ENCODE results near the gene CREM. TPM values are rescaled to one million over a fixed set of nuclear protein-coding genes. Genes with fewer than 3 reads are reported as not detected.

Gene CREM
- total RNA-seq, 1 experiment from 2014 or later = 31.8 TPM

DNA sequence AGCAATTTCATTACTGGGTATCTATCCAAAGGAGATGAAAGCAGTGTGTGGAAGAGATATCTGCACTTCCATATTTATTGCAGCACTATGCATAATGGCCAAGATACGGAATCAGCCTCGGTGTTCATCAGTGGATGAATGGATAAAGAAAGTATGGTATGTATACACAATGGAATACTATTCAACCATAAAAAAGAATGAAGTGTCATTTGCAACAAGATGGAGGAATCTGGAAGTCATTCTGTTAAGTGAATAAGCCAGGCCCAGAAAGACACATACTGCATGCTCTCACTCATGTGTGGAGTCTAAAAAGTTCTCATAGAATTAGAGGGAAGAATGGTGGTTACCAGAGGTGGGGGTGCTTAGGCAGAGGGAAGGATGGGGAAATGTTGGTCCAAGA, 35.3 kb downstream of the CREM start:
- Histone ChIP-seq H3K36me3 (replicated peaks; ENCODE audit: control insufficient read depth, insufficient read depth, low read length) (no peaks in the 10 kb centered on the region), H3K4me3 (ENCODE audit: insufficient read depth, low read depth, low read length) (no peak overlapping the region), H3K27me3 (ENCODE audit: control insufficient read depth, insufficient read depth, low read length) (no peaks in the 10 kb centered on the region)
- DNase-seq = no peak

DNA sequence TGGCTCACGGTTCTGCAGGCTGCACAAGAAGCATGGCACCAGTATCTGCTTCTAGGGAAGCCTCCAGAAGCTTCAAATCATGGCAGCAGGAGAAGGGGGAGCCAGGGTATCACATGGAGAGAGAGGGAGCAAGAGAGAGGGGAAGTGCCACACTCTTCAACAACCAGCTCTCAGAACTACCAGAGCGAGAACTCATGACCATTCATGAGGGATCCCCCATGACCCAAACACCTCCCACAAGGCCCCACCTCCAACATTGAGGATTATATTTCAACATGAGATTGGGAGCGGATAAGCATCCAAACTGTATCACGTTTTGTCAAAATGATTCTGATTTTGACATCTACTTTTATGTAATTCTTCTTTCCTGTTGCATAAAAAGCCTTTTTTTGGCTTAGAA, 38.5 kb downstream of the CREM start:
- H3K4me3 ChIP-seq (ENCODE audit: insufficient read depth, low read depth, low read length) = no peak overlapping the region
- H3K36me3 ChIP-seq (replicated peaks; ENCODE audit: control insufficient read depth, insufficient read depth, low read length) = no peaks in the 10 kb centered on the region
- no peaks in the 10 kb centered on the region for H3K27me3 ChIP-seq (ENCODE audit: control insufficient read depth, insufficient read depth, low read length)
- no peak for DNase-seq

DNA sequence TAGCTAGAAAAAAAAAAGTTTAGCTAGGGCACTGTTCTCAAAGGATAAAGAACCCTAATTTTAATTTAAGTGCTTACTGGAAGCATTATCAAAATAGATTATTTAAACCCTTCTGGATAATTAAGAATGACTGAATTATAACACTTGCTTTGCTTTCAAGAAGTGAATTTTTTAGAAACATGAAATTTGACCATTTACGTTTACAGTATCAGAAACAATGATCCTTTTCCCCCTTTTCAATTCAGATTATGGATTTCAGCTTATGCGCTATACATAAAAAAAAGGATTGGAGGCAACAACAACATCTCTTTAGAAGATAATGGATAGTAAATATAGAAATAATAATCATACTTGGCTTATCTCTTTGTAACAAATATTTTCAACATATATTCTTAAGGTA, 39.2 kb downstream of the CREM start:
- Histone ChIP-seq H3K36me3 (replicated peaks; ENCODE audit: control insufficient read depth, insufficient read depth, low read length) (no peaks in the 10 kb centered on the region), H3K27me3 (ENCODE audit: control insufficient read depth, insufficient read depth, low read length) (no peaks in the 10 kb centered on the region), H3K4me3 (ENCODE audit: insufficient read depth, low read depth, low read length) (no peak overlapping the region)
- DNase-seq = no peak

DNA sequence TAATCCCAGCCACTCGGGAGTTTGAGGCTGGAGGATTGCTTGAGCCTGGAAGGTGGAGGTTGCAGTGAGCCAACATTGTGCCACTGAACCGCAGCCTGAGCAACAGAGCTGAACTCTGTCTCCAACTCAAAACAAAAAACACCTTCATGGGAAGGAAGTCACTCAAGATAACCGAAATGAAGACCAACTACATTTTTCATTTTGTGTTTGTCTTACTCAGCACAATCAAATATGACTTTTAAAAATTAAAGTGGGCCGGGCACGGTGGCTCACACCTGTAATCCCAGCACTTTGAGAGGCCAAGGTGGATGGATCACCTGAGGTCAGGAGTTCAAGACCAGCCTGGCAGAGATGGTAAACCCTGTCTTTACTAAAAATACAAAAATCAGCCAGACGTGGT, 40.0 kb downstream of the CREM start:
- Histone ChIP-seq H3K4me3 (ENCODE audit: insufficient read depth, low read depth, low read length) (no peak overlapping the region), H3K36me3 (replicated peaks; ENCODE audit: control insufficient read depth, insufficient read depth, low read length) (no peaks in the 10 kb centered on the region), H3K27me3 (ENCODE audit: control insufficient read depth, insufficient read depth, low read length) (no peaks in the 10 kb centered on the region)
- no peak for DNase-seq

DNA sequence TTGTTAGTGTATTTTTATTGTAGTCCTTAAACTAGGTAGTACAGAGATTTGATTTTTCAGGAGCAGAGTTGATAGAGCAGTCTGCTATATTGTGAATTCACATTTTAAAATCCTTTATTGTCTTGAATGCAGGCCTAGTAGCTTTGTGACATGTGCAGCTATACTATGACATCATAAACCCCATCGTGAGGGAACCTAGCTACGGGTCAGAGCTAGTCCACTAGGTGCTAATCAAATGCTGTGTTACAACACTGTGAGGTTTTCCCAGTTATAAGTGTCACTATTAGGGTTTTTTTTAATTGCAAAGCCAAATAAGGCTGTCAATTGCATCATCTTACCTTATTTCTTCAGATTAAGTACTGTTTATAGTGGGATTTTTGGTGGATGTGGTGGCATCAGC, 40.7 kb downstream of the CREM start:
- Histone ChIP-seq H3K27me3 (ENCODE audit: control insufficient read depth, insufficient read depth, low read length) (no peaks in the 10 kb centered on the region), H3K36me3 (replicated peaks; ENCODE audit: control insufficient read depth, insufficient read depth, low read length) (no peaks in the 10 kb centered on the region), H3K4me3 (ENCODE audit: insufficient read depth, low read depth, low read length) (no peak overlapping the region)
- no peak for DNase-seq

DNA sequence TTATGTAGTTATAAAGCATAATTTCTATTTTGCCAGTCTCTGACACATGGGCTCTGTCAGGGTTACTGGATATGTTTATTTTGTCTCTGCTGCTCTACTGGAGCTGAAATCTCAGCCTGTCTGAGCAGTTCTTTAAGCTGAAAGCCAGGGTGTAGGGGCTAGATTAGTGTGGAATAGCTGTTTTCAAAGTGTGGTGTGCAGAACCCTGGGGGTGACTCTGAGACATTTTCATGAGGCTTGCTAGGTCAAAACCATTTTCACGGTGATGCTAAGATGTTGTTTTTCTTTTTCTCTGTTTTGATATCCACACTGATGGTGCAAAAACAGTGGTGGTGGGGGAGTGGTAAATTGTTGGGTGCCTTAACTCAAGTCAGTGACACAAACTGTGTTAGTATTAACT, 45.5 kb downstream of the CREM start:
- no peak overlapping the region for H3K4me3 ChIP-seq (ENCODE audit: insufficient read depth, low read depth, low read length)
- H3K27me3 ChIP-seq (ENCODE audit: control insufficient read depth, insufficient read depth, low read length) = no peaks in the 10 kb centered on the region

DNA sequence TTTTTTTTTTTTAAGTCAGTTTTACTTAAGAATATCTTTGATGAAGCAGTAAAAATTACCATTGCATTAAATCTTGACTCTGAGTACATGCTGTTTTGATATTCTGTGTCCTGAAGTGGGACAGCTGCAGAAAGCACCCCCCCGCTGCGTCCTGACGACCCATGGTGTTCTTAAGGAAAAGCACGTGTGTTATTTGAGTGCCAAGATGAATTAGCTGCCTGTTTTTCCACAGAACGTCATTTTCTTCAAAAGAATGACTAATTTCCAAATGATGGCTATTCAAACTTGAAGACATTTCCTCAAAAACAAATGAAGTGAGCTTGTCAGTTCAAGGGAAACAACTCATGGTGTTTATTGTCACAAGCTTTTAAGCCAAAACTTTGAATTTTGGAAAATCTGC, 45.9 kb downstream of the CREM start:
- no peak for DNase-seq
- Histone ChIP-seq H3K27me3 (ENCODE audit: control insufficient read depth, insufficient read depth, low read length) (no peaks in the 10 kb centered on the region), H3K4me3 (ENCODE audit: insufficient read depth, low read depth, low read length) (no peak overlapping the region), H3K36me3 (replicated peaks; ENCODE audit: control insufficient read depth, insufficient read depth, low read length) (no peaks in the 10 kb centered on the region)

More for the DNA sequence above, 45.5 kb downstream of the CREM start:
- no peaks in the 10 kb centered on the region for H3K36me3 ChIP-seq (replicated peaks; ENCODE audit: control insufficient read depth, insufficient read depth, low read length)
- DNase-seq = no peak

DNA sequence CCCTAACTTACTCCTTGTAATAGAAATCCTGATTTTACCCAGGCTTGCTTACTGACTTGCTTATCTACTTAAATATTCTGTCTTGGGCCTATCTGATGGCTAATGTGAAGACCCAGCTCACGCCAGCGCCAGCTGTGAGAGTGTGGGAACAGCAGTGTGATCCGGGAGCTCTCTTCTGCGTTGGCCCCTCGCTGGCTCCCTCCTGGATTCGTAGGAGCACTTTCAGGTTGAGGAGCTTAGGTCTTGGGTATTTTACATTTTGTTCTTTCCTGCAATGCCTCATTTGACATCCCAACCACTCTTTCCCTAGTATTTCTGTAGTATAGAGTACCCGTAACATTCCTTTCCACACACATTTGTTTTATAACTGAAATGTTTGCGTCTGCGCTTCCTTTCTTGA, 51.7 kb downstream of the CREM start:
- Histone ChIP-seq H3K4me3 (ENCODE audit: insufficient read depth, low read depth, low read length) (no peak overlapping the region), H3K36me3 (replicated peaks; ENCODE audit: control insufficient read depth, insufficient read depth, low read length) (no peaks in the 10 kb centered on the region), H3K27me3 (ENCODE audit: control insufficient read depth, insufficient read depth, low read length) (no peaks in the 10 kb centered on the region)
- DNase-seq = peak; percentile 26

DNA sequence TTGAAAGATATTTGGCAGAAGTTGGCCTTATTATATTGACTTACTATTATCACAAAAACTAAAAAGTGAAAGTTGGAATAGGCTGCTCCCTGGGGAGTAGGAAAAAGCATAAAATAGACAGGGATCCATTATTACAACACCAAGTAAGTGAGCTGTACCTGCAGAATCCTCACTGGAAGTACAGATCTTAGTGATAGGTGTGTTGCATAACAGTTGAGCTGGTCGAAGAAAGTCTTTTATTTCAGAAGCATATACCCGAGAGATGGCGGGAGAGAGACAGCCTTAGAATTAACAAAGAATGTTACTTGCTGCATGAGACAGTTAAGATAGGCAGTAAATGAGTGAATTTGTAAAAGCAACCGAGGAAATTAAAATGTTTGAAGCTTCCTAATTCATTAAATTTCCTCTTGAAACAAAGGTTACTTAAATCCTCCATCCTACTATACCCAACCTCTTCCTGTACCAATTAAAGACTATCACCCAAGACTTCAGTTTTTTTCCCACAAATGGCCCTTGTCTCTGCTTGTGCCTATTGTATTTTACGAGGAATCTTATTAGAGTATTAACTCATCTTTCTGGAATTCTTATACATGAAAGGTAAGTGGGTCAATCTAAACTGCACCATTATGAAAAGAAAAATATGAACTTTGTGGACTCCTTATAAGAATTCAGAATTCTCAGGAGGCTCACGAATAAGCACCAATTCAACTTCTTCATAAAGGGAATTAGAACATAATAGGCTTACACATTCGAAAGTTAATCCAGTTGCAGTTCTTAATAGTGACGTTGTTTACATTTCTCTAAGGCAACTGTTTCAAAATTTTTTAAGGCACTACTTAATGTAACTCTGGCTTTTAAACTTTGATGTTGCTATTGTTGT, 56.2 kb downstream of the CREM start:
- H3K36me3 ChIP-seq (replicated peaks; ENCODE audit: control insufficient read depth, insufficient read depth, low read length) = no peaks in the 10 kb centered on the region
- no peak overlapping the region for H3K4me3 ChIP-seq (ENCODE audit: insufficient read depth, low read depth, low read length)

DNA sequence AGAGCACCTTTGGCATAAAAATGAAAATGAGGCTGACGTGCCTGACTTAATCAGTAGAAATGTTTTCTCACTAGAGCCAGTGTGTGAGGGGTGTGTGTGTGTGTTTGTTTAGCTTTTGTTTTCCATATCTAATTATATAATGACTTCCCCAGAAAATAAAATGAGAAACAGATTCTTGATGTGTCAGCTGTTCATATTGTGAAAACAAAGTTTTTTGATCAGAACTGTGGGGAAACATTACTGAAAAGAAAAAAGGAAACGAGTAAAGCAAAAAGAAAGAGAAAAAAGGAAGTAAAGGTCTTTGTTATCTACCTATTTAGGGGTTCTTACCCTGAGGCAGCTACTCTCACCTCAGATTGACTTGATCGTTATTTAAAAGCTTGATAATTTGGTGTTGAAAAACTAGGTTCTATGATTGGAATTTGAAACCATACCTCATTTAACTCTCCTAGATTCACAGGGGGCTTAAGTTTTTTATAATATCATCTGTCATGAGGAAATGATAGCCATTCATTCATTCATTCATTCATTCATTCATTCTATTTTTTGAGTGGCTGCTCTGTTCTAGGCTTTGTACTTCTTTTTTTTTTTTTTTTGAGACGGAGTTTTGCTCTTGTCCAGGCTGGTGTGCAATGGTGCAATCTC, 58.0 kb downstream of the CREM start:
- no peak for DNase-seq
- no peaks in the 10 kb centered on the region for H3K27me3 ChIP-seq (ENCODE audit: control insufficient read depth, insufficient read depth, low read length)
- no peak overlapping the region for H3K4me3 ChIP-seq (ENCODE audit: insufficient read depth, low read depth, low read length)
- no peaks in the 10 kb centered on the region for H3K36me3 ChIP-seq (replicated peaks; ENCODE audit: control insufficient read depth, insufficient read depth, low read length)

More for the DNA sequence above, 56.2 kb downstream of the CREM start:
- no peaks in the 10 kb centered on the region for H3K27me3 ChIP-seq (ENCODE audit: control insufficient read depth, insufficient read depth, low read length)
- no peak for DNase-seq

DNA sequence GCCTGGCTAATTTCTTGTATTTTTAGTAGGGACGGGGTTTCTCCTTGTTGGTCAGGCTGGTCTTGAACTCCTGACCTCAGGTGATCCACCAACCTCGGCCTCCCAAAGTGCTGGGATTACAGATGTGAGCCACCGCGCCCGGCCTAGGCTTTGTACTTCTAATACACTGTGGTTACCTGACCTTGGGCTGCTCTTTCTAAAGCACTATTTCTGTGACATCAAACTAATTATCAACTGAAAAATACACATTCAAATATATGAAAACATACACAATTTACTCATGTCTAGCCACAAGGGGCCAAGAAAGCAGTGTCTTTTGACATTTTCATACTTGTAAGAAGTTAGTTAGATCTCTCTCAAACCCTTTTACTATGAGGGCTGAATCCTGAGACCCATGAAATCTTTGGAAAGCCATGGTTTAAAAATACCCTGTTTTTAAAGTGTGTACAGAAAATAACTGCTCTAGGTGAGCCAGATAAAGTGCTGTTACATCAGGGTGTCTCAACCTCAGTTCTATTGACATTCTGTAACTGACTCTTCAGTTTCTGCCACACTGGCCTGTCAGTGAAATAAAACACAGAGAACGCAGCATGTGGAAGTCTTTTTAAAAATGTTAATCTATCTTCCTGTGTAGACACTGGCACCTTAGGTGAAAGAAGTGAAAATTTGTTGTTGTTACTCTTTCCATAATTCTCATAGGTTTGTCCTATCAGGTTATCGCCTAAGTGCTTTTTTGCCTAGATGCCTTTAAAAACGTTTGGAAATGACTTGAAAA, 58.8 kb downstream of the CREM start:
- Histone ChIP-seq H3K4me3 (ENCODE audit: insufficient read depth, low read depth, low read length) (no peak overlapping the region), H3K27me3 (ENCODE audit: control insufficient read depth, insufficient read depth, low read length) (no peaks in the 10 kb centered on the region), H3K36me3 (replicated peaks; ENCODE audit: control insufficient read depth, insufficient read depth, low read length) (no peaks in the 10 kb centered on the region)
- no peak for DNase-seq

DNA sequence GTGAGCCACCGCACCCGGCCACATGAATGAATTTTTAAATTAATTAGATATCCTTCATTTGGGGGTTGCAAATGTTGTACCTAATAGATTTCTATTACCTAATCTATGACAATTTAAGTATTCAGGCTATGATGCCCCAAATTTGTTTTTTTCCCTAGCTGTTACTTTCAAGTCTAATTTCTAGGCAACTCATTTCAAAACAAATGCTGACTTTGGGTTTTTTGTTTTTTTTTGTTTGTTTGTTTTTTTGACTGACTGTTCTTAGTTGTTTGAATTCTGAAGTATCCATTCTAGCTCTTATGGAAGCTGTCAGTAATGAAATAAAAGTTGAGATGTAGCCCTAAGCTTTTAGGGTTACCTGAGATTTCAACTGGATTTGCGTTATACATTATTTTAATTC, 62.3 kb downstream of the CREM start:
- H3K36me3 ChIP-seq (replicated peaks; ENCODE audit: control insufficient read depth, insufficient read depth, low read length) = no peaks in the 10 kb centered on the region
- H3K4me3 ChIP-seq (ENCODE audit: insufficient read depth, low read depth, low read length) = no peak overlapping the region
- no peaks in the 10 kb centered on the region for H3K27me3 ChIP-seq (ENCODE audit: control insufficient read depth, insufficient read depth, low read length)
- no peak for DNase-seq

DNA sequence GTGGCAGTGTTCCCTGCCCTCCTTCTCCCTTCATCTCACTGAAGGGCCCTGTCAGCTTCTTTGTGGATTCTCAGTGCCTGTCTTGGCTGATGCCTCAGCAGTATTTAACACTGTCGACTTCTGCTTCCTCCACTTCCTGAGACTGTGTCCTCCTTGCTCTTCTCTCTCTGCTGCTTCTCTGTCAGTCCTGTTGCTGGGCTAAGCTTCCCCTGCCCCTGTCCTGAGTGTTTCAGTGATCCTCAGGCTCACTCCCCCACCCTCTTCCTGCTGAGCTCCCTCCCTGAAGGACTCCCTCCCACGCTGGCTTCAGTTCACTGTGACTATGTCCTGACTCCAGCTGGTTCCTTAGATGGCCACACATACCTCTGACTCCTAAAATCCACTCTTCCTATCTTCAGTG, 64.9 kb downstream of the CREM start:
- Histone ChIP-seq H3K4me3 (ENCODE audit: insufficient read depth, low read depth, low read length) (no peak overlapping the region), H3K27me3 (ENCODE audit: control insufficient read depth, insufficient read depth, low read length) (no peaks in the 10 kb centered on the region), H3K36me3 (replicated peaks; ENCODE audit: control insufficient read depth, insufficient read depth, low read length) (no peaks in the 10 kb centered on the region)
- DNase-seq = no peak

DNA sequence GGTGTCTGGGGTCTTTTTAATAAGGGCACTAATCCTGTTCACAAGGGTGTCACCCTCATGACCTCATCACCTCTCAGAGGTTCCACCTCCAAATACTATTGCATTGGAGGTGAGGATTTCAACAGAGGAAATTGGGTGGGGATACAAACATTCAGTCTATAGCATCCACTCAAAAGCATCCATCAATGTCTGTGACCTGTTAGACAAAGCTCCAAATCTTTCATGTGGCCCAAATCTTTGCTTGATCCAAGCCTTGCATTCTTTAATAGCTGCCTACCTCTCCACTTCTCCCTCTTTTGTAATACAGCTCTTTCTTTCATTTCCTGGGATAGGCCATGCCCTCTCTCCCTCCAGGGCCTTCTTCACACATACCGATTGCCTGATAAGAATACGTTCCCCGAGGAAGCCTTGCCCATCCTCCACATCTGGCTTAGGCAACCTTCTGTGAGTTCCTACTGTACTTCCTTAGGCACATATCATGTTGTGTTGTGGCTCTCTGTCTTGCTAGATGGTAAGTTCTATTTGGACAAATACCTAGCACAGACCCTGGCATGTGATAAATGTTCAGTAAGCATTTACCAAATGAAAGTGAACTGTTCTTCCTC, 66.1 kb downstream of the CREM start:
- Histone ChIP-seq H3K36me3 (replicated peaks; ENCODE audit: control insufficient read depth, insufficient read depth, low read length) (no peaks in the 10 kb centered on the region), H3K4me3 (ENCODE audit: insufficient read depth, low read depth, low read length) (no peak overlapping the region), H3K27me3 (ENCODE audit: control insufficient read depth, insufficient read depth, low read length) (no peaks in the 10 kb centered on the region)
- no peak for DNase-seq
